Measurements from ENCODE around the gene PRRT4. TPM values are rescaled to one million over a fixed set of nuclear protein-coding genes. Genes with fewer than 3 reads are reported as not detected.

The PRRT4 gene
- total and polyA plus RNA-seq, 9 donors: 7.8 to 22.0 (median 17.0) TPM

Other genes with a start within 250 kb of the PRRT4 start
- gene LEP, start 120.4 kb downstream of the PRRT4 start, total RNA-seq: not detected
- under 1 TPM in 7 of 8 donors, not detected in 1; 0.04 to 0.21 (median 0.06) TPM for gene LEP, start 120.4 kb downstream of the PRRT4 start, polyA plus RNA-seq (ENCODE audit: insufficient read depth in 1 of 8, insufficient read length in 8 of 8, low replicate concordance in 1 of 8)
- gene RBM28, start 17.8 kb downstream of the PRRT4 start, total RNA-seq: 26.6 TPM
- gene RBM28, start 17.8 kb downstream of the PRRT4 start, polyA plus RNA-seq (ENCODE audit: insufficient read depth in 1 of 8, insufficient read length in 8 of 8, low replicate concordance in 1 of 8): 10 to 100 TPM; 33.2 to 43.7 (median 35.4) TPM
- 16.5 TPM for gene IMPDH1, start 48.3 kb upstream of the PRRT4 start, total RNA-seq
- 10 to 100 TPM; 17.2 to 29.9 (median 22.7) TPM for gene IMPDH1, start 48.3 kb upstream of the PRRT4 start, polyA plus RNA-seq (ENCODE audit: insufficient read depth in 1 of 8, insufficient read length in 8 of 8, low replicate concordance in 1 of 8)
- 12.9 TPM for gene HILPDA, start 94.2 kb upstream of the PRRT4 start, total RNA-seq
- gene HILPDA, start 94.2 kb upstream of the PRRT4 start, polyA plus RNA-seq (ENCODE audit: insufficient read depth in 1 of 8, insufficient read length in 8 of 8, low replicate concordance in 1 of 8): 10 to 100 TPM; 11.1 to 15.4 (median 13.6) TPM
- 27.5 TPM for gene METTL2B, start 115.1 kb upstream of the PRRT4 start, total RNA-seq
- gene METTL2B, start 115.1 kb upstream of the PRRT4 start, polyA plus RNA-seq (ENCODE audit: insufficient read depth in 1 of 8, insufficient read length in 8 of 8, low replicate concordance in 1 of 8): 10 to 100 TPM; 15.3 to 24.0 (median 19.9) TPM